ENCODE data around the gene NKD2. TPM values are rescaled to one million over a fixed set of nuclear protein-coding genes. Genes with fewer than 3 reads are reported as not detected.

The NKD2 gene
- total RNA-seq, 2 experiments from 2014 or later, result 0.17 to 0.30 TPM

DNA sequence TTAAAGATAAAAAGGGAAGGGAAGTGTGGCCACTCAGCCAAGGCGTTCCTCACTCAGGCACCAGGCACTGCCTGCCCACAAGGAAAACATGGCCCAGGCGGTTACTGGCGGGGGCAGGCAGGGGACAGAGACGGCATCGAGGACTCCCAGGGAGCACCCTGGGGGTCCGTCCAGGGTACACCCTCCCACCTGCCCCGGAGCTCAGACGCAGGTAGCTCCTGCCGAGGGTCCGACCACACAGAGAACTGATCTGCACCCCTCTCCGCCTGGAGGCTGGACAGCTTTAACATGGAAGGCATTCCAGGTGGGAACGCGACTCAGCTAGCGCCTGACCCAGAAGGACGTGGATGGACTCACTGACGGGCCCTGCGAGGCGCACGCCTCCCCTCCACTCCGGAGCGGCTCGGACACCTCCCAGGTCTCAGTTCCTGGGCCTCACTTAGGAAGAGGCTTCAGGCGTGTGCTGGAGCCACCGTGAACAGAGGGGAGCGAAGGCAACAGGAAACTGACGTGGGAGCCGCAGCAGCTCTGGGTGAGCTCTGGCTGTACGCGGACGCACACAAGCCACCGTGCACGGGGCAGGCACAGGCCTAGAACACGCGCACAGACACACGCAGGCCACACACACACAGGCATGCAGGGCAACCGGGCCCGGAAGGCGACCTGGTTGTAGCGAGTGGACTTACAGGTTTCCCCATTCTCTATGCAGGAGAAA is 47.5 kb downstream of the NKD2 start:
- no peaks in the 10 kb centered on the region for H3K9me3 ChIP-seq (ENCODE audit: control insufficient read depth in 1 of 2, insufficient read depth in 1 of 2, low read length in 2 of 2)
- H3K4me1 ChIP-seq (ENCODE audit: insufficient read depth, low read length), result no peaks in the 10 kb centered on the region
- H3K36me3 ChIP-seq (ENCODE audit: insufficient read depth, low read length), result peaks cover 80% of the 10 kb centered on the region
- Mint-ChIP-seq H3K27me3 (no peaks in the 10 kb centered on the region), H3K4me3 (no peak overlapping the region), H3K4me1 (ENCODE audit: low read depth) (no peaks in the 10 kb centered on the region), H3K36me3 (ENCODE audit: low read depth) (peaks cover 52% of the 10 kb centered on the region), H3K27ac (no peak overlapping the region), H3K9me3 (no peaks in the 10 kb centered on the region)
- CTCF ChIA-PET, result no interaction called here
- H3K4me3 ChIP-seq (ENCODE audit: low read length), result no peak overlapping the region
- H3K27me3 ChIP-seq (ENCODE audit: control insufficient read depth in 1 of 2, insufficient read depth in 2 of 2, low read length in 2 of 2), result no peaks in the 10 kb centered on the region
- no peak for DNase-seq
- POLR2A ChIA-PET, result no interaction called here
- TF ChIP-seq, protein P1, sequence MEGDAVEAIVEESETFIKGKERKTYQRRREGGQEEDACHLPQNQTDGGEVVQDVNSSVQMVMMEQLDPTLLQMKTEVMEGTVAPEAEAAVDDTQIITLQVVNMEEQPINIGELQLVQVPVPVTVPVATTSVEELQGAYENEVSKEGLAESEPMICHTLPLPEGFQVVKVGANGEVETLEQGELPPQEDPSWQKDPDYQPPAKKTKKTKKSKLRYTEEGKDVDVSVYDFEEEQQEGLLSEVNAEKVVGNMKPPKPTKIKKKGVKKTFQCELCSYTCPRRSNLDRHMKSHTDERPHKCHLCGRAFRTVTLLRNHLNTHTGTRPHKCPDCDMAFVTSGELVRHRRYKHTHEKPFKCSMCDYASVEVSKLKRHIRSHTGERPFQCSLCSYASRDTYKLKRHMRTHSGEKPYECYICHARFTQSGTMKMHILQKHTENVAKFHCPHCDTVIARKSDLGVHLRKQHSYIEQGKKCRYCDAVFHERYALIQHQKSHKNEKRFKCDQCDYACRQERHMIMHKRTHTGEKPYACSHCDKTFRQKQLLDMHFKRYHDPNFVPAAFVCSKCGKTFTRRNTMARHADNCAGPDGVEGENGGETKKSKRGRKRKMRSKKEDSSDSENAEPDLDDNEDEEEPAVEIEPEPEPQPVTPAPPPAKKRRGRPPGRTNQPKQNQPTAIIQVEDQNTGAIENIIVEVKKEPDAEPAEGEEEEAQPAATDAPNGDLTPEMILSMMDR (IDR thresholded peaks at IDR 0.05), result no peak
- intact Hi-C loops (cut with DNase I, micrococcal nuclease), result no loop called here
- no peak for ATAC-seq (ENCODE audit: poor library complexity)
- no peak overlapping the region for H3K27ac ChIP-seq (ENCODE audit: low read depth in 1 of 2, low read length in 2 of 2)

GRCh38 chr5:1056611-1057484 is 48.2 kb downstream of the NKD2 start:
- Mint-ChIP-seq H3K4me3 (no peak overlapping the region), H3K27me3 (no peaks in the 10 kb centered on the region), H3K27ac (no peak overlapping the region), H3K36me3 (ENCODE audit: low read depth) (peaks cover 48% of the 10 kb centered on the region), H3K4me1 (ENCODE audit: low read depth) (no peaks in the 10 kb centered on the region), H3K9me3 (no peaks in the 10 kb centered on the region)
- ChIA-PET POLR2A (no interaction called here), CTCF (no interaction called here)
- Histone ChIP-seq H3K27me3 (ENCODE audit: control insufficient read depth in 1 of 2, insufficient read depth in 2 of 2, low read length in 2 of 2) (no peaks in the 10 kb centered on the region), H3K4me3 (ENCODE audit: low read length) (no peak overlapping the region), H3K4me1 (ENCODE audit: insufficient read depth, low read length) (no peaks in the 10 kb centered on the region), H3K27ac (ENCODE audit: low read depth in 1 of 2, low read length in 2 of 2) (no peak overlapping the region), H3K36me3 (ENCODE audit: insufficient read depth, low read length) (peaks cover 74% of the 10 kb centered on the region), H3K9me3 (ENCODE audit: control insufficient read depth in 1 of 2, insufficient read depth in 1 of 2, low read length in 2 of 2) (no peaks in the 10 kb centered on the region)
- ATAC-seq (ENCODE audit: poor library complexity) (no peak), DNase-seq (no peak)
- TF ChIP-seq, protein P1 (IDR thresholded peaks at IDR 0.05), result no peak
- intact Hi-C loops (cut with DNase I, micrococcal nuclease), result no loop called here

DNA sequence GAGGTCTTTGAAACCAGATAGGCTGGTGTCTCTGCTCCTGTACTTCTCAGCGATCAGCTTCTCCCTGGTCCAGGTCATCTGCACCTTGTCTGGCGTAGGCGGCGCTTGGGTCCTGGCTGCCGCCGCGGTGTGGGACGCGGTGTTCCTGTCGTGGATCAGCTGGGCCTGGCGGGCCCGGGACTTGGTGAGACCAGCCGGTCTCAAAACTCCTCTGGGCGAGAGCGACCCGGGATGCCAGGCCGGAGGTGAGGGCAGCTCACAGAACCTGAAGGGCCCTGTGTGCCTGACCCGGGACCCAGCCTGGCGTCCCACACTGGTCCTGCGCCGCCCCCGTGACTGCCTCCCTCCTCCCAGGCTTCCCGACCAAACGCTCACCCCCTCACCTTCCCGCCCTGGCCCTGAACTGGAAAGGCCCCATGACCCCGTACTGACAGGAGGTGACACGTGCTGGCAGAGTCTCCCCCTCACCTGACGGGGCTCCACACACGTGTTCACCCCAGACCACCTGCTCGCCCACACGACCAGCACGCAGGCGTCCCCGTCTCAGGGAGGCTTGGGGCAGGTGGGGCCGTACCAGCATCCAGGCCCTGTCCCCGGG is 49.0 kb downstream of the NKD2 start:
- intact Hi-C loops (cut with DNase I, micrococcal nuclease), result no loop called here
- H3K27me3 Mint-ChIP-seq, result no peaks in the 10 kb centered on the region
- DNase-seq (no peak), ATAC-seq (ENCODE audit: poor library complexity) (no peak)
- POLR2A ChIA-PET, result no interaction called here
- CTCF ChIA-PET, result no interaction called here
- Histone ChIP-seq H3K9me3 (ENCODE audit: control insufficient read depth in 1 of 2, insufficient read depth in 1 of 2, low read length in 2 of 2) (no peaks in the 10 kb centered on the region), H3K27me3 (ENCODE audit: control insufficient read depth in 1 of 2, insufficient read depth in 2 of 2, low read length in 2 of 2) (no peaks in the 10 kb centered on the region), H3K36me3 (ENCODE audit: insufficient read depth, low read length) (peaks cover 74% of the 10 kb centered on the region), H3K4me3 (ENCODE audit: low read length) (no peak overlapping the region), H3K4me1 (ENCODE audit: insufficient read depth, low read length) (no peaks in the 10 kb centered on the region), H3K27ac (ENCODE audit: low read depth in 1 of 2, low read length in 2 of 2) (no peak overlapping the region)
- no peak overlapping the region for H3K27ac Mint-ChIP-seq
- no peak overlapping the region for H3K4me3 Mint-ChIP-seq
- TF ChIP-seq, protein P1 (IDR thresholded peaks at IDR 0.05), result no peak
- H3K9me3 Mint-ChIP-seq, result no peaks in the 10 kb centered on the region
- no peaks in the 10 kb centered on the region for H3K4me1 Mint-ChIP-seq (ENCODE audit: low read depth)
- peaks cover 45% of the 10 kb centered on the region for H3K36me3 Mint-ChIP-seq (ENCODE audit: low read depth)

All from CD4-positive, alpha-beta T cell (primary cell).